SK-N-SH (cell line): ENCODE results near the gene EOGT. TPM values are rescaled to one million over a fixed set of nuclear protein-coding genes. Genes with fewer than 3 reads are reported as not detected.

Experiments used
- CTCF ChIA-PET: fragments of 300-600, 350-600 bp; formaldehyde crosslinking; extraction: SDS; loops from one replicate; lab custom pipeline; 2021; lab: Yijun Ruan, JAX
- POLR2A ChIA-PET: fragments of 350-600 bp; sonication (Branson Sonifier 250); formaldehyde crosslinking; extraction: SDS; loops from one replicate; lab custom pipeline; 2020; ENCODE audit warnings: antibody characterized with exemption, inconsistent platforms; lab: Yijun Ruan, JAX
- DNase-seq: peaks from one replicate; pipeline ENCODE4 v3.0.0; 2012
- H2AFZ ChIP-seq: fragments of 200-600 bp; sonication (generic); 2 replicates; pipeline ENCODE4 v1.8.1; 2016; ENCODE audit warnings: antibody characterized with exemption, mild to moderate bottlenecking, low read depth
- H3F3A ChIP-seq: fragments of 200-600 bp; sonication (generic); replicated peaks from 2 replicates; pipeline ENCODE3; 2016; ENCODE audit warnings: antibody characterized with exemption, mild to moderate bottlenecking; ENCODE audit not compliant: insufficient read depth
- H3K27ac ChIP-seq, 2 experiments: fragments of 200-500 bp in 1 of 2; fragments of 200-600 bp in 1 of 2; sonication (Bioruptor generic) in 1 of 2; sonication (generic), shearing (Covaris generic) in 1 of 2; 2 replicates each; pipeline versions ENCODE4 v1.5.1 to v1.6.1; 2014 to 2016; ENCODE audit warnings: low read depth in 2 of 2, inconsistent platforms in 1 of 2, low read length in 1 of 2, mild to moderate bottlenecking in 1 of 2, mixed read lengths in 1 of 2
- H3K27me3 ChIP-seq: fragments of 200-600 bp; sonication (generic), shearing (Covaris generic); 2 replicates; pipeline ENCODE4 v1.6.1; 2016; ENCODE audit warnings: mixed run types; ENCODE audit not compliant: insufficient read depth
- H3K36me3 ChIP-seq, 2 experiments: fragments of 200-500 bp in 1 of 2; fragments of 200-600 bp in 1 of 2; sonication (Bioruptor generic) in 1 of 2; sonication (generic) in 1 of 2; replicated peaks in 1 of 2; 2 replicates each; pipeline versions ENCODE3 to v1.5.1; 2014 to 2016; ENCODE audit warnings: low read length in 1 of 2, mild to moderate bottlenecking in 1 of 2; ENCODE audit not compliant: insufficient read depth in 2 of 2, control insufficient read depth in 1 of 2
- H3K4me1 ChIP-seq, 2 experiments: fragments of 200-500 bp in 1 of 2; fragments of 200-600 bp in 1 of 2; sonication (Bioruptor generic) in 1 of 2; sonication (generic), shearing (Covaris generic) in 1 of 2; 2 replicates each; pipeline versions ENCODE4 v1.5.1 to v1.6.1; 2014 to 2016; ENCODE audit warnings: low read depth in 1 of 2, low read length in 1 of 2, mixed run types in 1 of 2; ENCODE audit not compliant: insufficient read depth in 2 of 2, control insufficient read depth in 1 of 2
- H3K4me2 ChIP-seq: fragments of 200-600 bp; sonication (generic), shearing (Covaris generic); 2 replicates; pipeline ENCODE4 v1.6.1; 2017; ENCODE audit warnings: mixed run types
- H3K4me3 ChIP-seq, 2 experiments: fragments of 200-500 bp in 1 of 2; fragments of 200-600 bp in 1 of 2; sonication (Bioruptor generic) in 1 of 2; sonication (generic), shearing (Covaris generic) in 1 of 2; 2 replicates each; pipeline versions ENCODE4 v1.5.1 to v1.8.1; 2014 to 2016; ENCODE audit warnings: low read depth in 2 of 2, inconsistent platforms in 1 of 2, low read length in 1 of 2, mild to moderate bottlenecking in 1 of 2, mixed read lengths in 1 of 2, moderate library complexity in 1 of 2
- H3K79me2 ChIP-seq: fragments of 200-600 bp; sonication (generic); 2 replicates; pipeline ENCODE4 v1.8.1; 2017; ENCODE audit warnings: mild to moderate bottlenecking; ENCODE audit not compliant: insufficient read depth
- H3K9ac ChIP-seq: fragments of 200-600 bp; sonication (generic); 2 replicates; pipeline ENCODE4 v1.6.1; 2017; ENCODE audit warnings: mixed run types
- H3K9me2 ChIP-seq: fragments of 200-600 bp; sonication (generic); 2 replicates; pipeline ENCODE4 v1.6.1; 2017; ENCODE audit warnings: mixed run types
- H3K9me3 ChIP-seq: fragments of 200-600 bp; sonication (generic); 2 replicates; pipeline ENCODE4 v1.6.1; 2017; ENCODE audit warnings: mixed run types, mild to moderate bottlenecking, moderate library complexity
- H4K20me1 ChIP-seq: fragments of 200-600 bp; sonication (generic); 2 replicates; pipeline ENCODE4 v1.6.1; 2017; ENCODE audit warnings: mild to moderate bottlenecking, mixed run types; ENCODE audit not compliant: insufficient read depth
- GATA2 ChIP-seq: sonication (generic); formaldehyde crosslinking; IDR thresholded peaks from 2 replicates; pipeline ENCODE4 v1.5.0; 2020; ENCODE audit warnings: mild to moderate bottlenecking, missing genetic modification reagents
- NRF1 ChIP-seq: IDR thresholded peaks from 2 replicates; pipeline ENCODE4 v1.6.1; 2012; ENCODE audit warnings: low read depth, mild to moderate bottlenecking, low read length
- RAD21 ChIP-seq: IDR thresholded peaks from 2 replicates; pipeline ENCODE4 v1.6.1; 2012; ENCODE audit warnings: mild to moderate bottlenecking, low read length
- RCOR1 ChIP-seq: fragments of 150-350 bp; IDR thresholded peaks from 2 replicates; pipeline ENCODE4 v1.6.1; 2017; ENCODE audit warnings: antibody characterized with exemption, low read length
- REST ChIP-seq: IDR thresholded peaks from 2 replicates; pipeline ENCODE4 v1.6.1; 2012; ENCODE audit warnings: mild to moderate bottlenecking, low read depth, low read length, moderate library complexity
- TAF1 ChIP-seq: IDR thresholded peaks from 2 replicates; pipeline ENCODE4 v1.6.1; 2012; ENCODE audit warnings: low read depth, mild to moderate bottlenecking, low read length, moderate library complexity, borderline replicate concordance
- TCF12 ChIP-seq: IDR thresholded peaks from 2 replicates; pipeline ENCODE4 v1.4.0; 2012
- USF1 ChIP-seq: IDR thresholded peaks from 2 replicates; pipeline ENCODE4 v1.4.0; 2012; ENCODE audit warnings: low read depth, borderline replicate concordance
- USF2 ChIP-seq: fragments of 150-350 bp; IDR thresholded peaks from 2 replicates; pipeline ENCODE4 v1.6.1; 2017; ENCODE audit warnings: antibody characterized with exemption, low read length, low read depth, borderline replicate concordance
- ZBTB33 ChIP-seq: IDR thresholded peaks from 2 replicates; pipeline ENCODE4 v1.4.0; 2012; ENCODE audit warnings: low read depth, borderline replicate concordance
- WGBS: methylation state at CpG from one replicate; pipeline ENCODE4 v1.1.6; 2017; ENCODE audit warnings: low lambda C conversion rate; 5-methylcytosine and 5-hydroxymethylcytosine counted together
- polyA plus RNA-seq, 3 experiments: library from polyadenylated mRNA; depleted of rRNA; stranded (reverse); fragments of >200 nt; gene quantifications; 2 replicates each; pipeline ENCODE4 v1.2.3, GENCODE V29; 2012

EOGT gene
- polyA plus RNA-seq, 1 of the 3 experiments (the other 2 are of a cell fraction): 6.0 TPM

GRCh38 chr3:68963891-68964290 lies 49.6 kb downstream of the EOGT start:
- no peaks in the 10 kb centered on the region for H3K4me1 ChIP-seq
- no peak overlapping the region for H3K4me3 ChIP-seq
- 34% methylated on average over 5 of the region's 5 CpGs for WGBS
- no peak overlapping the region for H3K9ac ChIP-seq
- H3K79me2 ChIP-seq: no peaks in the 10 kb centered on the region
- no peak overlapping the region for H3K4me2 ChIP-seq
- no peaks in the 10 kb centered on the region for H3F3A ChIP-seq
- no peak for TF ChIP-seq USF2
- no peak for TF ChIP-seq ZBTB33
- no peak for TF ChIP-seq RAD21
- no peak for TF ChIP-seq USF1
- no peak for TF ChIP-seq GATA2 (CRISPR knock-in tag)
- no peak for TF ChIP-seq NRF1
- no peak for TF ChIP-seq TAF1
- TF ChIP-seq REST: no peak
- no peak for TF ChIP-seq RCOR1
- TF ChIP-seq TCF12: no peak
- no peak overlapping the region for H3K27ac ChIP-seq
- no peak overlapping the region for H2AFZ ChIP-seq
- no peaks in the 10 kb centered on the region for H4K20me1 ChIP-seq
- CTCF ChIA-PET: interaction anchor here (1.9 kb wide), 1 partner anchor 9 kb away, joined by 7 read pairs; no protein-coding TSS in a partner anchor
- no peaks in the 10 kb centered on the region for H3K9me3 ChIP-seq
- no peaks in the 10 kb centered on the region for H3K9me2 ChIP-seq
- H3K36me3 ChIP-seq: no peaks in the 10 kb centered on the region
- POLR2A ChIA-PET: no interaction called here
- DNase-seq: no peak
- H3K27me3 ChIP-seq: peaks cover 1% of the 10 kb centered on the region; the same call in 1 of the 2 replicates
